ENCODE measurements around the gene GRSF1. TPM values are rescaled to one million over a fixed set of nuclear protein-coding genes. Genes with fewer than 3 reads are reported as not detected.

Gene GRSF1
- total RNA-seq, 1 experiment from 2014 or later: 70.0 TPM

- H3K4me1 ChIP-seq (replicated peaks; ENCODE audit: insufficient read depth): no peaks in the 10 kb centered on the region
- ChIA-PET POLR2A (ENCODE audit: unreplicated experiment) (no interaction called here), CTCF (interaction anchor here (0.7 kb wide), 1 partner anchor 221 kb away, joined by 3 read pairs; no protein-coding TSS in a partner anchor)
- no peaks in the 10 kb centered on the region for H3K36me3 ChIP-seq (ENCODE audit: low read depth)
- no peaks in the 10 kb centered on the region for H4K20me1 ChIP-seq (ENCODE audit: insufficient read depth)
- H3F3A ChIP-seq (ENCODE audit: insufficient read depth, low read depth): no peaks in the 10 kb centered on the region
- intact Hi-C loops (cut with micrococcal nuclease; ENCODE audit: unreplicated experiment): no loop called here
- no peak overlapping the region for H3K4me2 ChIP-seq
- DNase-seq: no peak
- H3K9me3 ChIP-seq (ENCODE audit: insufficient read depth, low read depth): no peaks in the 10 kb centered on the region
- H3K79me2 ChIP-seq (ENCODE audit: low read depth): no peaks in the 10 kb centered on the region
- no peak overlapping the region for H3K4me3 ChIP-seq
- H3K9me2 ChIP-seq (ENCODE audit: insufficient read depth): no peaks in the 10 kb centered on the region
- no TSS peak for BruUV-seq (replicated peaks)
- no peak overlapping the region for H3K27ac ChIP-seq
- no peak overlapping the region for H2AFZ ChIP-seq
- H3K27me3 ChIP-seq (ENCODE audit: insufficient read depth, low read depth): no peaks in the 10 kb centered on the region
- TF ChIP-seq CTCF (conservative IDR thresholded peaks at IDR 0.05): no peak
- TF ChIP-seq EZH2 (IDR thresholded peaks at IDR 0.05; ENCODE audit: low read depth): no peak
Measured at GRCh38 chr4:70788733-70789132, 51.0 kb downstream of the GRSF1 start.

GRCh38 chr4:70787496-70787895, 52.2 kb downstream of the GRSF1 start:
- no peaks in the 10 kb centered on the region for H3K9me2 ChIP-seq (ENCODE audit: insufficient read depth)
- no peak for DNase-seq
- no peaks in the 10 kb centered on the region for H3K9me3 ChIP-seq (ENCODE audit: insufficient read depth, low read depth)
- no peak overlapping the region for H3K27ac ChIP-seq
- no TSS peak for BruUV-seq (replicated peaks)
- H3K4me3 ChIP-seq: no peak overlapping the region
- POLR2A ChIA-PET (ENCODE audit: unreplicated experiment): no interaction called here
- intact Hi-C loops (cut with micrococcal nuclease; ENCODE audit: unreplicated experiment): no loop called here
- no peaks in the 10 kb centered on the region for H3K36me3 ChIP-seq (ENCODE audit: low read depth)
- CTCF ChIA-PET: no interaction called here
- TF ChIP-seq EZH2 (IDR thresholded peaks at IDR 0.05; ENCODE audit: low read depth) (no peak), CTCF (conservative IDR thresholded peaks at IDR 0.05) (no peak)
- H3K27me3 ChIP-seq (ENCODE audit: insufficient read depth, low read depth): no peaks in the 10 kb centered on the region
- H2AFZ ChIP-seq: no peak overlapping the region
- no peaks in the 10 kb centered on the region for H3K79me2 ChIP-seq (ENCODE audit: low read depth)
- no peak overlapping the region for H3K4me2 ChIP-seq
- H4K20me1 ChIP-seq (ENCODE audit: insufficient read depth): no peaks in the 10 kb centered on the region
- no peaks in the 10 kb centered on the region for H3K4me1 ChIP-seq (replicated peaks; ENCODE audit: insufficient read depth)
- H3F3A ChIP-seq (ENCODE audit: insufficient read depth, low read depth): no peaks in the 10 kb centered on the region

GRCh38 chr4:70783096-70783495, 56.6 kb downstream of the GRSF1 start:
- Histone ChIP-seq H3K27ac (no peak overlapping the region), H3K4me3 (no peak overlapping the region), H3K36me3 (ENCODE audit: low read depth) (no peaks in the 10 kb centered on the region), H3K27me3 (ENCODE audit: insufficient read depth, low read depth) (no peaks in the 10 kb centered on the region), H3F3A (ENCODE audit: insufficient read depth, low read depth) (no peaks in the 10 kb centered on the region), H3K79me2 (ENCODE audit: low read depth) (no peaks in the 10 kb centered on the region), H4K20me1 (ENCODE audit: insufficient read depth) (no peaks in the 10 kb centered on the region), H3K4me1 (replicated peaks; ENCODE audit: insufficient read depth) (no peaks in the 10 kb centered on the region), H3K4me2 (no peak overlapping the region), H2AFZ (no peak overlapping the region), H3K9me3 (ENCODE audit: insufficient read depth, low read depth) (no peaks in the 10 kb centered on the region), H3K9me2 (ENCODE audit: insufficient read depth) (no peaks in the 10 kb centered on the region)
- ChIA-PET CTCF (no interaction called here), POLR2A (ENCODE audit: unreplicated experiment) (no interaction called here)
- intact Hi-C loops (cut with micrococcal nuclease; ENCODE audit: unreplicated experiment): no loop called here
- no TSS peak for BruUV-seq (replicated peaks)
- no peak for DNase-seq
- no peak for TF ChIP-seq CTCF (conservative IDR thresholded peaks at IDR 0.05)
- no peak for TF ChIP-seq EZH2 (IDR thresholded peaks at IDR 0.05; ENCODE audit: low read depth)
